GM12878 (cell line): ENCODE data around the gene STARD5. TPM values are rescaled to one million over a fixed set of nuclear protein-coding genes. Genes with fewer than 3 reads are reported as not detected.

Experiments
- ATAC-seq: fragments of 200-7000 bp; cut with Tn5 transposase; 3 replicates; pipeline ENCODE4 v1.9.1; 2020; ENCODE audit warnings: mild to moderate bottlenecking, moderate library complexity
- BruUV-seq: library from RNA; stranded (reverse); fragments of 400-500 nt; replicated peaks from 2 replicates; lab custom pipeline; 2021; lab: Mats Ljungman, UMichigan
- CTCF ChIA-PET: fragments of 300-600 bp; sonication (Branson Sonifier 250); formaldehyde crosslinking; extraction: SDS; loops from one replicate; lab custom pipeline; 2021; ENCODE audit warnings: inconsistent platforms; lab: Yijun Ruan, JAX
- POLR2A ChIA-PET: fragments of 350-600 bp; formaldehyde crosslinking; extraction: SDS; loops from one replicate; lab custom pipeline; 2021; ENCODE audit warnings: inconsistent platforms; lab: Charles Lee
- RAD21 ChIA-PET: fragments of 300-600 bp; sonication (Branson Sonifier 250); formaldehyde crosslinking; loops from one replicate; lab custom pipeline; 2023; ENCODE audit warnings: antibody characterized with exemption; ENCODE audit not compliant: unreplicated experiment; lab: Charles Lee
- SMC1A ChIA-PET: fragments of 300-600 bp; sonication (Branson Sonifier 250); formaldehyde crosslinking; loops from one replicate; lab custom pipeline; 2023; ENCODE audit not compliant: unreplicated experiment, uncharacterized antibody; lab: Charles Lee
- DNase-seq: peaks from one replicate; pipeline ENCODE4 v3.0.0-alpha.2; 2011; ENCODE audit warnings: low read depth, low spot score
- FAIRE-seq: peaks from 3 replicates; lab custom pipeline; 2011; peaks lifted over from hg19 to GRCh38; lab: Jason Lieb, UNC
- H2AFZ ChIP-seq: 2 replicates; pipeline ENCODE4 v1.6.0; 2011; ENCODE audit warnings: low read depth, low read length, control low read depth; ENCODE audit not compliant: control insufficient read depth
- H3K27ac ChIP-seq: 2 replicates; pipeline ENCODE4 v1.5.1; 2011; ENCODE audit warnings: control low read depth; ENCODE audit not compliant: control insufficient read depth, insufficient read depth
- H3K27me3 ChIP-seq, 2 experiments: replicated peaks in 1 of 2; 2 replicates each; pipeline versions ENCODE4 v1.6.0 to v1.6.1; 2011; ENCODE audit warnings: low read length in 1 of 2; ENCODE audit not compliant: control insufficient read depth in 2 of 2, insufficient read depth in 2 of 2
- H3K36me3 ChIP-seq, 2 experiments: 2 replicates each; pipeline ENCODE4 v1.5.1; 2011; ENCODE audit warnings: low read length in 1 of 2; ENCODE audit not compliant: control insufficient read depth in 2 of 2, insufficient read depth in 2 of 2
- H3K4me1 ChIP-seq: 2 replicates; pipeline ENCODE4 v1.6.1; 2011; ENCODE audit warnings: mild to moderate bottlenecking, low read length, moderate library complexity, mixed read lengths; ENCODE audit not compliant: control insufficient read depth, insufficient read depth
- H3K4me2 ChIP-seq: 2 replicates; pipeline ENCODE4 v1.6.0; 2011; ENCODE audit warnings: control low read depth; ENCODE audit not compliant: control insufficient read depth, insufficient read depth
- H3K4me3 ChIP-seq: fragments of 200-600 bp; sonication (generic); 2 replicates; pipeline ENCODE4 v1.5.1; 2016
- H3K79me2 ChIP-seq: 2 replicates; pipeline ENCODE4 v1.6.0; 2011; ENCODE audit warnings: low read length; ENCODE audit not compliant: control insufficient read depth, insufficient read depth
- H3K9ac ChIP-seq: 2 replicates; pipeline ENCODE4 v1.8.0; 2011; ENCODE audit warnings: low read length, control low read depth, mixed read lengths; ENCODE audit not compliant: control insufficient read depth, insufficient read depth
- H3K9me3 ChIP-seq: replicated peaks from 3 replicates; pipeline ENCODE4 v1.5.1; 2011; ENCODE audit warnings: mild to moderate bottlenecking, low read length; ENCODE audit not compliant: control insufficient read depth, insufficient read depth
- H4K20me1 ChIP-seq: 2 replicates; pipeline ENCODE4 v1.6.0; 2011; ENCODE audit not compliant: control insufficient read depth, insufficient read depth
- NFYA ChIP-seq: IDR thresholded peaks from 2 replicates; pipeline ENCODE4 v1.6.1; 2011; ENCODE audit warnings: low read depth, mild to moderate bottlenecking, low read length, improper control_type of control experiment, borderline replicate concordance
- SMAD1 ChIP-seq: fragments of 450-650 bp; IDR thresholded peaks from 2 replicates; pipeline ENCODE4 v1.6.1; 2018; ENCODE audit warnings: mild to moderate bottlenecking, low read depth; ENCODE audit not compliant: partially characterized antibody
- SMC3 ChIP-seq: IDR thresholded peaks from 2 replicates; pipeline ENCODE4 v1.6.1; 2011; ENCODE audit warnings: low read length, improper control_type of control experiment, borderline replicate concordance
- TBL1XR1 ChIP-seq: IDR thresholded peaks from 2 replicates; pipeline ENCODE4 v1.6.1; 2012; ENCODE audit warnings: low read depth, low read length, improper control_type of control experiment
- ZBED1 ChIP-seq: IDR thresholded peaks from 2 replicates; pipeline ENCODE4 v1.6.1; 2016; ENCODE audit warnings: borderline replicate concordance
- WGBS: methylation state at CpG from one replicate; pipeline ENCODE4 v1.1.6; 2016; ENCODE audit warnings: low lambda C conversion rate; ENCODE audit not compliant: insufficient replicate concordance, insufficient coverage; ENCODE audit errors: missing lambda C conversion rate; 5-methylcytosine and 5-hydroxymethylcytosine counted together
- in situ Hi-C: fragments of 300-500 bp; cut with MboI; formaldehyde crosslinking; loops from 9 replicates; pipeline ENCODE4 v1.14.3; 2018; ENCODE audit warnings: mixed read lengths
- intact Hi-C: fragments of 100-400 bp; cut with micrococcal nuclease; formaldehyde crosslinking; loops from one replicate; pipeline ENCODE4 v1.14.2; 2022; ENCODE audit not compliant: unreplicated experiment
- polyA plus RNA-seq, 11 experiments: library from polyadenylated mRNA; depleted of rRNA in 4 of 11; unstranded in 6 of 11; stranded (reverse) in 5 of 11; fragments of >200 nt; fragmentation: Nextera tagmentation in 4 of 11; fragmentation: Illumina TruSeq in 1 of 11; extraction: Ambion mirVana in 4 of 11; extraction: Trizol in 1 of 11; gene quantifications; 1 replicate in 1 of 11; 2 replicates in 10 of 11; pipeline versions ENCODE4 v1.2.1 to v1.2.3, GENCODE V29; 2011 to 2016; ENCODE audit warnings: inconsistent platforms in 2 of 11, missing spikeins in 2 of 11, low read depth in 1 of 11
- total RNA-seq, 4 experiments: library from RNA; depleted of rRNA in 3 of 4; stranded (reverse); fragments of >200 nt in 3 of 4; fragmentation: Illumina TruSeq in 1 of 4; extraction: Trizol in 1 of 4; gene quantifications; 2 replicates each; pipeline versions ENCODE4 v1.2.1 to v1.2.3, GENCODE V29; 2013 to 2021
- TF ChIP-seq, protein P1 (sequence below): fragments of 450-650 bp; IDR thresholded peaks from 2 replicates; pipeline ENCODE4 v1.6.1; 2014; ENCODE audit warnings: mild to moderate bottlenecking

STARD5 gene
- total and polyA plus RNA-seq, 10 of the 15 experiments (the other 5 are each of a cell fraction or from before 2014, with no cell fraction given) = 2.3 to 9.4 (median 4.7) TPM

DNA sequence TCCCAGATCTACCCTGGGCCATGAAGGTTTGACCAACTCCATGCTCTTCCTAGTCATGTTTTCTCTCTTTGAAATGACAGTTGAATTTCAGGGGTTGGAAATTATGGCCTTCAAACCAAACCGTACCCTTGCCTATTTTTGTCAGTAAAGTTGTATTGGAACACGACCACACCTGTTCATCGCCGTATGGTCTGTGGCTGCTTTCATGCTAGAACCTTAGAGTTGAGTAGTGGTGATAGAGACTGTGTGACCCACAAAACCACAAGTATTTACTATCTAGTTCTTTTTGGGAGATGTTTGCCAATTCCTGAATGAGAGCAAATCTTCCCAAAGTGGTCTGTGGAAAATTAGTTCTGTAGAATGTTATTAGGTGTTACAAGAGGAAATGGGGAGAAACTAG lies 24.0 kb upstream of the STARD5 start:
- Histone ChIP-seq H3K4me3 (no peak overlapping the region), H3K9me3 (no peaks in the 10 kb centered on the region), H3K4me2 (no peak overlapping the region), H3K27ac (no peak overlapping the region), H3K36me3 (no peaks in the 10 kb centered on the region), H3K9ac (no peak overlapping the region), H3K27me3 (no peaks in the 10 kb centered on the region), H4K20me1 (no peaks in the 10 kb centered on the region), H3K4me1 (no peaks in the 10 kb centered on the region), H2AFZ (no peak overlapping the region), H3K79me2 (no peaks in the 10 kb centered on the region)
- WGBS = 92% methylated on average over 4 of the region's 4 CpGs
- in situ Hi-C loops (no loop called here), intact Hi-C loops (no loop called here)
- SMC1A ChIA-PET = no interaction called here
- no TSS peak for BruUV-seq
- RAD21 ChIA-PET = no interaction called here
- FAIRE-seq (no peak), DNase-seq (no peak), ATAC-seq (no peak)
- CTCF ChIA-PET = no interaction called here
- POLR2A ChIA-PET = no interaction called here
- no peak for TF ChIP-seq SMAD1
- TF ChIP-seq ZBED1 = no peak
- no peak for TF ChIP-seq SMC3
- TF ChIP-seq TBL1XR1 = no peak

DNA sequence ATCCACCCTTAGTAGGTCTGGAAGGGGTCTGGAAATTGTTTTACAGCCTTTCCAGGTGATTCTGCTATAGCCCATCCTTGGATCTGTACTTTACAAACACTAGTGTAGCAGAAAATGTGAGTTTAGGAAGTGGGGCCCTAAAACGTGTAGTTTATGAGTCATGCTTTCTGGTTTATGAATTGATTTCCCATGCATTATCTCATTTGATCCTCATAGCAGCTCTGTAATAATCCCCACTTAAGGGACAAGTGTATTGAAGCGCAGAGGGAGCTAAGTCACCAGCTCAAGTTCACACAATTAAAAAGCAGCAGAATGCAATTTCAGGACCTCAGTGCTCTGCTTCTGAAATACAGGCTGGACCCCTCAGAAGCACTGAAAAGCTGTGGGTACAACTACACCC lies 22.7 kb upstream of the STARD5 start:
- SMC1A ChIA-PET = no interaction called here
- RAD21 ChIA-PET = no interaction called here
- H3K27ac ChIP-seq = no peak overlapping the region
- DNase-seq = no peak
- no peaks in the 10 kb centered on the region for H3K36me3 ChIP-seq
- POLR2A ChIA-PET = no interaction called here
- H3K4me1 ChIP-seq = no peaks in the 10 kb centered on the region
- no peak for ATAC-seq
- intact Hi-C loops (no loop called here), in situ Hi-C loops (no loop called here)
- H3K27me3 ChIP-seq = no peaks in the 10 kb centered on the region
- no peak for FAIRE-seq
- no TSS peak for BruUV-seq
- H3K9ac ChIP-seq = no peak overlapping the region
- TF ChIP-seq, protein P1, sequence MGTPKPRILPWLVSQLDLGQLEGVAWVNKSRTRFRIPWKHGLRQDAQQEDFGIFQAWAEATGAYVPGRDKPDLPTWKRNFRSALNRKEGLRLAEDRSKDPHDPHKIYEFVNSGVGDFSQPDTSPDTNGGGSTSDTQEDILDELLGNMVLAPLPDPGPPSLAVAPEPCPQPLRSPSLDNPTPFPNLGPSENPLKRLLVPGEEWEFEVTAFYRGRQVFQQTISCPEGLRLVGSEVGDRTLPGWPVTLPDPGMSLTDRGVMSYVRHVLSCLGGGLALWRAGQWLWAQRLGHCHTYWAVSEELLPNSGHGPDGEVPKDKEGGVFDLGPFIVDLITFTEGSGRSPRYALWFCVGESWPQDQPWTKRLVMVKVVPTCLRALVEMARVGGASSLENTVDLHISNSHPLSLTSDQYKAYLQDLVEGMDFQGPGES = no peak
- no peak for TF ChIP-seq NFYA
- no peak overlapping the region for H3K4me3 ChIP-seq
- H3K79me2 ChIP-seq = no peaks in the 10 kb centered on the region
- H3K9me3 ChIP-seq = no peaks in the 10 kb centered on the region
- no peak overlapping the region for H3K4me2 ChIP-seq
- no peak overlapping the region for H2AFZ ChIP-seq
- CTCF ChIA-PET = no interaction called here
- 43% methylated on average over 2 of the region's 2 CpGs for WGBS
- H4K20me1 ChIP-seq = no peaks in the 10 kb centered on the region
